Glomerular visceral epithelial cell (primary cell): Measurements from ENCODE around the gene STAU1.
"Not testable (repeated sequence)": the region's sequence is repeated elsewhere in the genome, so short reads cannot be mapped to it uniquely, and the experiment has no call there.

Experiments used
- DNase-seq: peaks from one replicate; pipeline ENCODE4 v3.0.0-alpha.2; 2016; ENCODE audit errors: extremely low spot score

STAU1 gene

GRCh38 chr20:49166534-49167449 is 21.3 kb downstream of the STAU1 start:
- DNase-seq, result no peak

GRCh38 chr20:49165611-49166010 is 22.5 kb downstream of the STAU1 start:
- DNase-seq, result no peak

- DNase-seq, result no peak
Observed at GRCh38 chr20:49163696-49164095, 24.4 kb downstream of the STAU1 start.

- DNase-seq, result no peak
Observed at GRCh38 chr20:49161428-49162152, 26.5 kb downstream of the STAU1 start.

GRCh38 chr20:49160057-49160929 is 27.8 kb downstream of the STAU1 start:
- no peak for DNase-seq

GRCh38 chr20:49157146-49157545 is 31.0 kb downstream of the STAU1 start:
- DNase-seq, result no peak

- no peak for DNase-seq
Observed at GRCh38 chr20:49156481-49156880, 31.7 kb downstream of the STAU1 start.

GRCh38 chr20:49151436-49151835 is 36.7 kb downstream of the STAU1 start:
- no peak for DNase-seq

- no peak for DNase-seq
Observed at GRCh38 chr20:49149281-49150045, 38.7 kb downstream of the STAU1 start.

GRCh38 chr20:49148601-49149000 is 39.5 kb downstream of the STAU1 start:
- DNase-seq, result no peak

GRCh38 chr20:49147296-49147695 is 40.8 kb downstream of the STAU1 start:
- no peak for DNase-seq

GRCh38 chr20:49146442-49147225 is 41.5 kb downstream of the STAU1 start:
- no peak for DNase-seq

GRCh38 chr20:49140834-49141233 is 47.3 kb downstream of the STAU1 start:
- no peak for DNase-seq

- DNase-seq, result no peak
Observed at GRCh38 chr20:49140411-49140810, 47.7 kb downstream of the STAU1 start.

- DNase-seq, result no peak
Observed at GRCh38 chr20:49138431-49138830, 49.7 kb downstream of the STAU1 start.

GRCh38 chr20:49136817-49137571 is 51.1 kb downstream of the STAU1 start:
- no peak for DNase-seq

GRCh38 chr20:49134797-49135196 is 53.3 kb downstream of the STAU1 start:
- not testable (repeated sequence) for DNase-seq

- DNase-seq, result no peak
Observed at GRCh38 chr20:49133571-49133970, 54.6 kb downstream of the STAU1 start.

- DNase-seq, result peak; percentile 80
Observed at GRCh38 chr20:49132995-49133478, 55.1 kb downstream of the STAU1 start.
